Measurements from ENCODE around the gene DHRS7C.

GRCh38 chr17:9828296-9829295 lies 37.2 kb upstream of the DHRS7C start:
- TF ChIP-seq CTCF (IDR thresholded peaks at IDR 0.05), result no peak
- no peak for TF ChIP-seq POLR2A (IDR thresholded peaks at IDR 0.05)
